H9 (cell line): Measurements from ENCODE around the gene DPH7. TPM values are rescaled to one million over a fixed set of nuclear protein-coding genes. Genes with fewer than 3 reads are reported as not detected.
A peak's percentile ranks its signal among the peaks of the same experiment; 100 is the strongest.

Experiments
- DNase-seq: peaks from one replicate; pipeline ENCODE4 v3.0.0-alpha.2; 2017
- H2AFZ ChIP-seq: one replicate; pipeline ENCODE4 v1.6.1; 2013; ENCODE audit warnings: mild to moderate bottlenecking, low read length, control low read depth, moderate library complexity
- H2AK5ac ChIP-seq: 2 replicates; pipeline ENCODE4 v1.6.1; 2013; ENCODE audit warnings: low read length, control low read depth, mixed read lengths; ENCODE audit not compliant: insufficient read length
- H2BK120ac ChIP-seq: one replicate; pipeline ENCODE4 v1.6.1; 2013; ENCODE audit warnings: low read depth, mild to moderate bottlenecking, low read length, control low read depth, inconsistent platforms; ENCODE audit not compliant: poor library complexity, severe bottlenecking
- H2BK12ac ChIP-seq: 2 replicates; pipeline ENCODE4 v1.6.1; 2013; ENCODE audit warnings: low read length, control low read depth, mixed read lengths, low read depth; ENCODE audit not compliant: insufficient read length
- H2BK15ac ChIP-seq: 2 replicates; pipeline ENCODE4 v1.6.1; 2013; ENCODE audit warnings: low read depth, low read length, control low read depth
- H2BK20ac ChIP-seq: one replicate; pipeline ENCODE4 v1.6.1; 2013; ENCODE audit warnings: low read depth, mild to moderate bottlenecking, low read length, control low read depth, inconsistent platforms; ENCODE audit not compliant: poor library complexity, severe bottlenecking
- H2BK5ac ChIP-seq: 2 replicates; pipeline ENCODE4 v1.6.1; 2013; ENCODE audit warnings: low read length, control low read depth, mixed read lengths; ENCODE audit not compliant: insufficient read length
- H3K14ac ChIP-seq: 2 replicates; pipeline ENCODE4 v1.6.1; 2013; ENCODE audit warnings: low read length, control low read depth; ENCODE audit not compliant: insufficient read depth
- H3K18ac ChIP-seq: 2 replicates; pipeline ENCODE4 v1.6.1; 2013; ENCODE audit warnings: low read depth, mild to moderate bottlenecking, mixed read lengths, low read length, control low read depth; ENCODE audit not compliant: insufficient read length
- H3K23ac ChIP-seq: 2 replicates; pipeline ENCODE4 v1.6.1; 2013; ENCODE audit warnings: low read length, control low read depth, mixed read lengths, low read depth; ENCODE audit not compliant: insufficient read length
- H3K23me2 ChIP-seq: 2 replicates; pipeline ENCODE4 v1.6.1; 2013; ENCODE audit warnings: low read depth, mild to moderate bottlenecking, mixed read lengths, low read length, control low read depth; ENCODE audit not compliant: insufficient read length, poor library complexity, severe bottlenecking
- H3K27ac ChIP-seq: 2 replicates; pipeline ENCODE4 v1.5.1; 2013; ENCODE audit warnings: low read length, control low read depth, mixed read lengths, low read depth; ENCODE audit not compliant: insufficient read length
- H3K27me3 ChIP-seq: 2 replicates; pipeline ENCODE4 v1.6.1; 2013; ENCODE audit warnings: low read length, control low read depth, inconsistent platforms; ENCODE audit not compliant: insufficient read depth
- H3K4ac ChIP-seq: 2 replicates; pipeline ENCODE4 v1.6.1; 2013; ENCODE audit warnings: low read depth, mild to moderate bottlenecking, control low read depth, inconsistent platforms, low read length, moderate library complexity
- H3K4me1 ChIP-seq: 2 replicates; pipeline ENCODE4 v1.6.1; 2013; ENCODE audit warnings: low read length, control low read depth, inconsistent platforms; ENCODE audit not compliant: insufficient read depth
- H3K4me2 ChIP-seq: 2 replicates; pipeline ENCODE4 v1.6.1; 2013; ENCODE audit warnings: low read length, control low read depth, mixed read lengths; ENCODE audit not compliant: insufficient read length, insufficient read depth
- H3K56ac ChIP-seq: 2 replicates; pipeline ENCODE4 v1.6.1; 2013; ENCODE audit warnings: low read depth, mild to moderate bottlenecking, mixed read lengths, low read length, control low read depth; ENCODE audit not compliant: insufficient read length
- H3K79me1 ChIP-seq: 2 replicates; pipeline ENCODE4 v1.6.1; 2013; ENCODE audit warnings: low read depth, mild to moderate bottlenecking, moderate library complexity, low read length, control low read depth, inconsistent platforms; ENCODE audit not compliant: insufficient read depth, poor library complexity, severe bottlenecking
- H3K79me2 ChIP-seq: 2 replicates; pipeline ENCODE4 v1.6.1; 2013; ENCODE audit warnings: low read length, control low read depth, inconsistent platforms; ENCODE audit not compliant: insufficient read depth
- H3K9ac ChIP-seq: 2 replicates; pipeline ENCODE4 v1.6.1; 2013; ENCODE audit warnings: low read length, control low read depth, mixed read lengths; ENCODE audit not compliant: insufficient read length; ENCODE audit errors: extremely low read depth
- H3K9me3 ChIP-seq: one replicate; pipeline ENCODE4 v1.6.1; 2013; ENCODE audit warnings: low read depth, low read length, inconsistent platforms; ENCODE audit not compliant: control insufficient read depth
- H3T11ph ChIP-seq: one replicate; pipeline ENCODE4 v1.6.1; 2013; ENCODE audit warnings: mild to moderate bottlenecking, low read length, control low read depth, inconsistent platforms
- H4K20me1 ChIP-seq: one replicate; pipeline ENCODE4 v1.6.1; 2013; ENCODE audit not compliant: control insufficient read depth, insufficient read length, insufficient read depth
- H4K5ac ChIP-seq: 2 replicates; pipeline ENCODE4 v1.6.1; 2013; ENCODE audit warnings: low read depth, mild to moderate bottlenecking, mixed read lengths, low read length, control low read depth; ENCODE audit not compliant: insufficient read length
- H4K8ac ChIP-seq: replicated peaks from 2 replicates; pipeline ENCODE4 v1.6.1; 2013; ENCODE audit warnings: low read length, control low read depth, mixed read lengths, low read depth; ENCODE audit not compliant: insufficient read length
- H4K91ac ChIP-seq: 2 replicates; pipeline ENCODE4 v1.6.1; 2013; ENCODE audit warnings: low read depth, mild to moderate bottlenecking, moderate library complexity, mixed read lengths, low read length, control low read depth; ENCODE audit not compliant: insufficient read length
- H3K27ac Mint-ChIP-seq, 3 experiments: 2 replicates in 2 of 3; 3 replicates in 1 of 3; pipeline ENCODE4 v1.8.0; 2020 to 2021; ENCODE audit warnings: mixed read lengths in 3 of 3, mild to moderate bottlenecking in 1 of 3, moderate library complexity in 1 of 3
- H3K27me3 Mint-ChIP-seq: 2 replicates; pipeline ENCODE4 v1.8.0; 2021; ENCODE audit warnings: low read depth, mild to moderate bottlenecking, moderate library complexity, mixed read lengths
- H3K36me3 Mint-ChIP-seq, 3 experiments: 2 replicates in 2 of 3; 3 replicates in 1 of 3; pipeline ENCODE4 v1.8.0; 2020 to 2021; ENCODE audit warnings: low read depth in 3 of 3, mixed read lengths in 3 of 3; ENCODE audit not compliant: insufficient read depth in 1 of 3
- H3K4me1 Mint-ChIP-seq, 2 experiments: 2 replicates each; pipeline ENCODE4 v1.8.0; 2020; ENCODE audit warnings: mixed read lengths in 2 of 2
- H3K4me3 Mint-ChIP-seq, 2 experiments: 2 replicates in 1 of 2; 3 replicates in 1 of 2; pipeline ENCODE4 v1.8.0; 2020 to 2021; ENCODE audit warnings: mild to moderate bottlenecking in 2 of 2, mixed read lengths in 2 of 2, moderate library complexity in 1 of 2
- H3K9me3 Mint-ChIP-seq, 2 experiments: 2 replicates in 1 of 2; 3 replicates in 1 of 2; pipeline ENCODE4 v1.8.0; 2020; ENCODE audit warnings: mild to moderate bottlenecking in 2 of 2, mixed read lengths in 2 of 2, moderate library complexity in 1 of 2
- CTCF ChIP-seq: fragments of 200-600 bp; sonication (generic); conservative IDR thresholded peaks from 3 replicates; pipeline ENCODE4 v1.8.0; 2021; ENCODE audit warnings: antibody characterized with exemption, mild to moderate bottlenecking
- WGBS: extraction: QIAGEN DNeasy Blood & Tissue Kit; methylation state at CpG from one replicate; pipeline ENCODE4 v1.1.7; 2013; ENCODE audit warnings: missing lambda C conversion rate, low lambda C conversion rate, mixed read lengths; ENCODE audit not compliant: insufficient read length; ENCODE audit errors: extremely low coverage; 5-methylcytosine and 5-hydroxymethylcytosine counted together
- total RNA-seq: library from RNA; stranded (reverse); gene quantifications from 2 replicates; pipeline ENCODE4 v1.2.1, GENCODE V29; 2021

The DPH7 gene
- total RNA-seq, 1 experiment from 2014 or later, result 51.3 TPM

- H4K91ac ChIP-seq, result no peak overlapping the region
- no peak overlapping the region for H3K23ac ChIP-seq
- H3K27me3 Mint-ChIP-seq, result no peaks in the 10 kb centered on the region
- no peak overlapping the region for H2AK5ac ChIP-seq
- peaks cover 12% of the 10 kb centered on the region for H3K23me2 ChIP-seq
- WGBS, result no CpG with 5 or more reads among the region's 22 CpGs
- H3K27ac ChIP-seq, result no peak overlapping the region
- no peak overlapping the region for H4K8ac ChIP-seq
- TF ChIP-seq CTCF, result no peak
- peaks cover 29 to 40% of the 10 kb centered on the region in 2 experiments for H3K4me1 Mint-ChIP-seq
- no peak overlapping the region for H3K14ac ChIP-seq
- no peak overlapping the region for H2BK20ac ChIP-seq
- no peak overlapping the region for H3K18ac ChIP-seq
- no peak overlapping the region for H3T11ph ChIP-seq
- peaks cover 4% of the 10 kb centered on the region; the same call in 1 of the 2 replicates for H3K4me1 ChIP-seq
- no peak overlapping the region for H3K4me2 ChIP-seq
- H3K4me3 Mint-ChIP-seq, result peak overlapping the region in 1 of 2 experiments; percentile 34; a peak in 2 of 5 replicates
- no peak overlapping the region for H2AFZ ChIP-seq
- H2BK5ac ChIP-seq, result no peak overlapping the region
- peaks cover 21 to 71% (median 53%) of the 10 kb centered on the region in 3 experiments; a peak in 6 of 7 replicates for H3K36me3 Mint-ChIP-seq
- H2BK120ac ChIP-seq, result no peak overlapping the region
- no peak overlapping the region for H2BK12ac ChIP-seq
- H3K56ac ChIP-seq, result no peak overlapping the region
- peaks cover 7% of the 10 kb centered on the region for H3K79me1 ChIP-seq
- H2BK15ac ChIP-seq, result no peak overlapping the region
- no peak for DNase-seq
- H3K9ac ChIP-seq, result no peak overlapping the region
- no peaks in the 10 kb centered on the region for H4K20me1 ChIP-seq
- H4K5ac ChIP-seq, result no peak overlapping the region
- peaks cover 10% of the 10 kb centered on the region; the same call in 1 of the 2 replicates for H3K79me2 ChIP-seq
- no peaks in the 10 kb centered on the region for H3K27me3 ChIP-seq
- H3K9me3 Mint-ChIP-seq, result no peaks in the 10 kb centered on the region
- H3K9me3 ChIP-seq, result no peaks in the 10 kb centered on the region
- no peak overlapping the region for H3K4ac ChIP-seq
- peak overlapping the region in 1 of 3 experiments; percentile 27; a peak in 1 of 7 replicates for H3K27ac Mint-ChIP-seq
These were observed 2.9 kb upstream of the DPH7 start for GRCh38 chr9:137581361-137582285.
